GM12892 (cell line): Measurements from ENCODE around the gene KIF19.

ENCODE experiments used
- POLR2A ChIP-seq: IDR thresholded peaks from 2 replicates; pipeline ENCODE4 v1.6.1; 2011; ENCODE audit warnings: low read depth, low read length, control low read depth
- POLR2AphosphoS5 ChIP-seq: IDR thresholded peaks from 2 replicates; pipeline ENCODE4 v1.6.1; 2011; ENCODE audit warnings: low read depth, low read length, control low read depth
- TAF1 ChIP-seq: IDR thresholded peaks from 2 replicates; pipeline ENCODE4 v1.6.1; 2011; ENCODE audit warnings: low read depth, mild to moderate bottlenecking, control low read depth, low read length, borderline replicate concordance

- TF ChIP-seq POLR2A (no peak), POLR2AphosphoS5 (no peak), TAF1 (no peak)
Measured at GRCh38 chr17:74358697-74359096, 32.7 kb downstream of the KIF19 start.
